GM18526 (cell line): Measurements from ENCODE around the gene LAMP2.
A peak's percentile ranks its signal among the peaks of the same experiment; 100 is the strongest.

Experiments used
- POLR2A ChIP-seq: IDR thresholded peaks from 3 replicates; pipeline ENCODE4 v1.6.1; 2011; ENCODE audit not compliant: insufficient read length; ENCODE audit errors: extremely low read depth

LAMP2 gene

GRCh38 chrX:120468825-120469525 is at the start of gene LAMP2:
Gene LAMP2 (minus strand): TSS chrX:120469296. CDS start chrX:120469169, 127 bp downstream.
- TF ChIP-seq POLR2A: peak; percentile 65

- no peak for TF ChIP-seq POLR2A
Measured at GRCh38 chrX:120517936-120518335, 48.8 kb upstream of the LAMP2 start.

GRCh38 chrX:120514236-120514635 is 45.1 kb upstream of the LAMP2 start:
- TF ChIP-seq POLR2A: no peak

DNA sequence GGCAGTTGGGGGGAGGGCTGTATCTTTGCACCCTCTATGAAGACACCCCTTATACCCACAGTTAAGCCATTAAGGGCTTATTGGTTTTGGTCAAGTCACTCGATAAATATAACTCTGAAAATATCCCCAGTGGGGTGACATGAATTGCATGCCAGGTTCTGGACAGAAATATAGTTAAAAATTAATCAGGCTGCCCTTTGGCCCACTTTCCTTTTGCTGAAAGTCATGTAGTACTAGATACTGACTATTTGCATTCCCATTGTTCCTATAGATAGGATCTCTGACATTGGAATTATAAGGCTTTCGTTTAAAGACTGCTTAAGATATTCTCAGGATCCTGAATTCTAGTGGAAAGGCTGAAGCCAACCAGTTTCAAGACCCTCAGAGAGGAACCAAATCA is 43.5 kb upstream of the LAMP2 start:
- no peak for TF ChIP-seq POLR2A

GRCh38 chrX:120512222-120512621 is 43.1 kb upstream of the LAMP2 start:
- TF ChIP-seq POLR2A: no peak

- no peak for TF ChIP-seq POLR2A
Measured at GRCh38 chrX:120504569-120504968, 35.5 kb upstream of the LAMP2 start.

DNA sequence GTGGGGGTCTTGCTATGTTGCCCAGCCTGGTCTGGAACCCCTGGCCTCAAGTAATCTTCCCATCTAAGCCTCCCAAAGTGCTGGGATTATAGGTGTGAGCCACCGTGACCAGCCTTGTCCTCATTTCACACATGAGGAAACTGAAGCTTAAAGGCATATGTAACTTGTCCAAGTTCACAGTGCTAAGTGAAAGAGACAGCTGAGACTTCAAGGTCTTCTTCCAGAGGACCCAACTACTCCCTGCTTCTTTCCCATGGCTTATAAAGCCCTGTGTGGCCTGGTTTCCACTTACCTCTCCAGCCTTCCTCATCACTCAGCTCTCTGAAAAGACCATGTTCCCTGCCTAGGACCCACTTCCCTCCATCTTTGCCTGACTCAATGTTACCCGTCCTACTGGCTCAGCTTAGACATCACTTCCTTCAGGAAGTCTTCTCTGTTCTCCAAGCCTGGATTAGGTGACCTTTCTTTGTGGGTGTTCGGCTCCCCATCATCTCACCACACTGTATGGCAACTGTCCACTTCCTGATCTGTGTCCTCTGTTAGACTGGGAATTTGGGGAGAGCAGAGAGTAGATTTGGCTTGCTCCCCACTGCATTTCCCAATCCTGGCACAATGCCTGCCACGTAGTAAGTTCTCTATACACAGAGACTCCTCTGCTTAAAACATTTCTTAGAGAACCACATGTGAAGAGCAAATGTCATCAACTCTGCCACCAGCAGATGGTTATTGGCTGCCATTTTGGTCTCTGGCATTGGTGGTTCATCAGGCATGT is 30.4 kb upstream of the LAMP2 start:
- TF ChIP-seq POLR2A: no peak

GRCh38 chrX:120486786-120487185 is 17.7 kb upstream of the LAMP2 start:
- no peak for TF ChIP-seq POLR2A

- TF ChIP-seq POLR2A: no peak
Measured at GRCh38 chrX:120485638-120486520, 16.8 kb upstream of the LAMP2 start.

DNA sequence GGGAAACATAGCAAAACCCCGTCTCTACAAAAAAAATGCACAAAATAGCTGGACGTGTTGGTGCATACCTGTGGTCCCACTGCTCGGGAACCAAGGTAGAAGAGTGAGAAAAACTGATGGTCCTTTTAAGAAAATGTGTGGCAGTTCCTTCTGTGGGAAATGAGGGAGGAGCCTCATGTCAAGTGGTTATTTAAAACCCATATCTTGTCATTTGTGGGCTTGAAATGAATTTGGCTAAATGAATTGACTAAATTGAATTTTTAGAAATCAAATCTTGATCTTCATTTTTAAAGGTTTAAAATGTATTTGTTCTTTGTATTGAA is 16.2 kb upstream of the LAMP2 start:
- no peak for TF ChIP-seq POLR2A

DNA sequence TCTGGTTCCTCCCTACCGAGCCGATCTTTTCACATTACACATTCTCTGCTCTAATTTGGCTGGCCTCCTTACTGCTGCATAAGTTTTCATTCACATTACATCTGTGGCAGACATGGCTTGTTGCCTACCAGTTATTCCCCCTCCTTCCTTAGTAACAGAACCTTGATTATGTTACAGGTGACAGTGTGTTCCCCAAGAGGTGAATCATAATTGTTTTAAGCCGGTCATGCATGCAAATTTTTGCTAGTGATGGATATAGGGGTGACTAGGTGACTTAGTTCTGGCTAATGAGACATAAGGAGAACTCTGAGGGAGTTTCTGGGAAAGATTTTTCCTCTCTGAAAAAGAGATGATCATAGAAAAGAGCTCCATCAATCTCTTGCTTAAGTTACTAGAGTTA is 8.4 kb upstream of the LAMP2 start:
- no peak for TF ChIP-seq POLR2A

DNA sequence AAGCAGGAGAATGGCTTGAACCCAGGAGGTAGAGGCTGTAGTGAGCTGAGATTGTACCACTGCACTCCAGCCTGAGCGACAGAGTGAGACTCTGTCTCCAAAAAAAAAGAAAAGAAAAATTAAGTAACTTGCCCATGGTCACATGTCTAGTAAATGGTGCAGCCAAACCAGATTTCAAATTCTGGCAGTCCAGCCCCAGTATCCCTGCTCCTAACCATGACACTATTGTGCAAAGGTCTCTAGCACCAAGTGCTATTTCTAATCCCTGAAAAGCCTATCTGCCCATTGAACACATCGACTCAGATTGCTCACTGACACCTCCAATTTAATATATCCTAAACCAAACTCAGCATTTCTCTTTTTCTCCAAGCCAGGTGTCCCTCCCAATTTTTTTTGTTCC is 7.6 kb upstream of the LAMP2 start:
- TF ChIP-seq POLR2A: no peak

DNA sequence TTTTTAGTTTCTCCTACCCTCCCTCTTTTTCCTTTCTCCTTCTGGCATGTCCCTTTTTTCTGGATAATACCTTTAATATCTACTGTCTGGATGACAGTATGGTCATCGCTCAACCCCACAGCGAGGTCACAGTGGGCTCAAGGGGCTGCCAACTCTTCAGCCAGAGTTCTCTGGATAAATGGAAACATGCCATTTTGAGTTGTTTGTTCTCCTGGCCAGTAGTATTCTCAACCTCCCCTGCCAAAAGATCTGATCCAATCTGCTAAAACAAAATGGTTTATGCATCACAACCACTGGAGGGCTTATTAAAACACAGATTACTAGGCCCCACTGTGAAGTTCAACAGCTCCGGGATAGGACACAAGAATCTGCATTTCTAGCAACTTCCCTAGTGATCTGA is 5.0 kb upstream of the LAMP2 start:
- TF ChIP-seq POLR2A: no peak

DNA sequence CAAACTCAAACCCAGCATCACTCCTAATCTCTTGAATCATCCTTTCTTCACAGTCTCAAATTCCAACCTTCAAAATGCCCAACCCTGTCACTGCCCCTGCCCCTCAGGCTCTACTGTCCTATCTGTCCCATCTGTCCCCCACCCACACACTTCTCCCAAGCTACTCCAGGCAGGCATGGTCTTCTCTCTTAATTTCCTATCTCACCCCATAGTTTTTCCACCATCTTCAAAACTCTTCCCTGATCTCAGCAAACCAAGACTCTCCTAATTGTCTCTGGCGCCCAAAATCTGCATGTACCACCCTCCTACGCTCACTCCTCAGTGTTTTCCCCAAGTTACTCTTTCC is 644 bp downstream of the LAMP2 start:
- TF ChIP-seq POLR2A: no peak

- TF ChIP-seq POLR2A: no peak
Measured at GRCh38 chrX:120468071-120468470, 1.0 kb downstream of the LAMP2 start.

DNA sequence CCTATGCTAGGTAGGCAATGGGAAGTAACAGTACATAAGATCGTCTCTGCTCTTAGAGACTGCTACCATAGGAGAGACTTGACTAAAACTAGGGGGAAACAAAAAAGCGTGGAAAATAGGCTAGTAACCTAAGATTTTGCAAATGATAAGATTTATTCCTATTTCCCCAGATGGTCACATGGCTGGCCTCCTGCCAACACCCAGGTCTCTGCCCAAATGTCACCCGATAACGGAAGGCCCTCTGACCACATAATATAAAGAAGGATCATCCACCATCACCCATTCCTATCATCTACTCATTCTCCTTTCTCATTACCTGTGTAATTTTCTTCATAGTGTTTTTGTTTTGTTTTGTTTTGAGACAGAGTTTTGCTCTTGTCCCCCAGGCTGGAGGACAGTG is 4.7 kb downstream of the LAMP2 start:
- no peak for TF ChIP-seq POLR2A
